Hypothalamus (tissue), 51 donors: ENCODE data around the gene YAE1.
A peak's percentile ranks its signal among the peaks of the same experiment; 100 is the strongest.
"Not testable (repeated sequence)": the region's sequence is repeated elsewhere in the genome, so short reads cannot be mapped to it uniquely, and the experiment has no call there.

Source experiments
- DNase-seq, 51 donors: peaks; one replicate each; lab custom pipeline; 2025; lab: John Stamatoyannopoulos, UW

YAE1 gene

GRCh38 chr7:39566023-39566921 is at the start of gene YAE1:
YAE1 (plus strand) TSS chr7:39566404; CDS start chr7:39566419, 15 bp downstream.
- peak; percentile 20 to 93 (median 78) for DNase-seq

GRCh38 chr7:39516498-39516897 is 49.7 kb upstream of the YAE1 start:
- no peak for DNase-seq

- DNase-seq: no peak
Measured at GRCh38 chr7:39517240-39517639, 49.0 kb upstream of the YAE1 start.

- DNase-seq: no peak
Measured at GRCh38 chr7:39525926-39526325, 40.3 kb upstream of the YAE1 start.

GRCh38 chr7:39526666-39527065 is 39.5 kb upstream of the YAE1 start:
- no peak for DNase-seq

- DNase-seq: no peak
Measured at GRCh38 chr7:39527296-39527695, 38.9 kb upstream of the YAE1 start.

GRCh38 chr7:39527951-39528350 is 38.3 kb upstream of the YAE1 start:
- no peak for DNase-seq

- no peak for DNase-seq
Measured at GRCh38 chr7:39528849-39529248, 37.4 kb upstream of the YAE1 start.

GRCh38 chr7:39529582-39529981 is 36.6 kb upstream of the YAE1 start:
- no peak for DNase-seq

GRCh38 chr7:39530971-39531370 is 35.2 kb upstream of the YAE1 start:
- no peak for DNase-seq

- no peak for DNase-seq
Measured at GRCh38 chr7:39531818-39532217, 34.4 kb upstream of the YAE1 start.

- no peak for DNase-seq
Measured at GRCh38 chr7:39532832-39533231, 33.4 kb upstream of the YAE1 start.

GRCh38 chr7:39534599-39534998 is 31.6 kb upstream of the YAE1 start:
- DNase-seq: no peak

- DNase-seq: no peak
Measured at GRCh38 chr7:39535064-39535463, 31.1 kb upstream of the YAE1 start.

- no peak for DNase-seq
Measured at GRCh38 chr7:39535720-39536119, 30.5 kb upstream of the YAE1 start.

- no peak for DNase-seq
Measured at GRCh38 chr7:39536951-39537350, 29.3 kb upstream of the YAE1 start.

- no peak for DNase-seq
Measured at GRCh38 chr7:39539816-39540215, 26.4 kb upstream of the YAE1 start.

- DNase-seq: no peak
Measured at GRCh38 chr7:39540320-39540719, 25.9 kb upstream of the YAE1 start.

GRCh38 chr7:39541511-39541910 is 24.7 kb upstream of the YAE1 start:
- DNase-seq: no peak

- not testable (repeated sequence) for DNase-seq
Measured at GRCh38 chr7:39544774-39545173, 21.4 kb upstream of the YAE1 start.

GRCh38 chr7:39547336-39547735 is 18.9 kb upstream of the YAE1 start:
- DNase-seq: no peak

- no peak for DNase-seq
Measured at GRCh38 chr7:39550411-39550810, 15.8 kb upstream of the YAE1 start.

GRCh38 chr7:39553436-39553835 is 12.8 kb upstream of the YAE1 start:
- no peak for DNase-seq
